Measurements from ENCODE around the gene COL25A1.

DNA sequence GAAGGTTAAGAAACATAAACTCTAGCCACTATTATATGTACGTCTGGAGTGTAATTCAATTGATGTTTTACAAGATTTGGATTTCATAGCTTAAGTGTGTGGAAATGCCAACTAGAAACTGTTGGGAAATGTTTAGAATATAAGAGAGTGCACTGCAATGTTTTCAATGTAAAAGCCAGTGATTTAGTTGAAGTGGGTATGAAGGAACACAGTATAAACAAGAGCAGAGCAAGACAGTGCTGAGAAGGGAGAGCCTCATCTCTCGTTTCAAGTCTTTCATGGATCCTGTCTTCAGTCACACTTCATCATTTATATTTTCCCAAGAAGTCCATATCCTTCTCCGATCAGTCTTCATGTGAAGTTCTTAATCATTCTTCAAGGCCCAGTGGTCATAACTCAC, 375.7 kb downstream of the COL25A1 start:
- TF ChIP-seq EZH2phosphoT487 (IDR thresholded peaks at IDR 0.05; ENCODE audit: insufficient read depth, low read depth) (no peak), EZH2 (IDR thresholded peaks at IDR 0.05; ENCODE audit: insufficient read depth, poor library complexity, severe bottlenecking) (no peak)
